SU-DHL-6 (cell line): Measurements from ENCODE around the gene HEPH.
"Not testable (repeated sequence)": the region's sequence is repeated elsewhere in the genome, so short reads cannot be mapped to it uniquely, and the experiment has no call there.

Experiments
- H2AFZ ChIP-seq: fragments of 200-600 bp; sonication (generic); 2 replicates; pipeline ENCODE4 v1.6.1; 2014; ENCODE audit warnings: low read depth, mild to moderate bottlenecking, moderate library complexity, mixed read lengths, antibody characterized with exemption, low read length; ENCODE audit not compliant: severe bottlenecking
- H3F3A ChIP-seq: fragments of 200-600 bp; shearing (Covaris generic); 2 replicates; pipeline ENCODE4 v1.6.0; 2016; ENCODE audit warnings: antibody characterized with exemption, mild to moderate bottlenecking; ENCODE audit not compliant: insufficient read depth
- H3K27ac ChIP-seq: fragments of 200-600 bp; sonication (generic); 2 replicates; pipeline ENCODE4 v1.5.1; 2016; ENCODE audit warnings: low read depth, mild to moderate bottlenecking, low read length, moderate library complexity, mixed read lengths
- H3K27me3 ChIP-seq: fragments of 200-600 bp; sonication (generic), shearing (Covaris generic); 2 replicates; pipeline ENCODE4 v1.6.0; 2014; ENCODE audit warnings: mild to moderate bottlenecking, low read length
- H3K36me3 ChIP-seq: fragments of 200-600 bp; sonication (generic); 2 replicates; pipeline ENCODE4 v1.6.1; 2014; ENCODE audit warnings: mild to moderate bottlenecking, low read length, mixed read lengths
- H3K4me2 ChIP-seq: fragments of 300-600, 200-600 bp; shearing (Covaris generic), sonication (generic); 2 replicates; pipeline ENCODE4 v1.6.0; 2014; ENCODE audit warnings: low read length, low read depth, mild to moderate bottlenecking; ENCODE audit not compliant: poor library complexity, severe bottlenecking
- H3K4me3 ChIP-seq: fragments of 200-600 bp; sonication (generic); 2 replicates; pipeline ENCODE4 v1.5.1; 2014; ENCODE audit warnings: antibody characterized with exemption, low read length, mild to moderate bottlenecking, mixed read lengths; ENCODE audit not compliant: insufficient read depth, poor library complexity, severe bottlenecking
- H3K79me2 ChIP-seq: fragments of 200-600 bp; sonication (generic); 2 replicates; pipeline ENCODE4 v1.6.1; 2014; ENCODE audit warnings: mild to moderate bottlenecking, low read length, moderate library complexity; ENCODE audit not compliant: insufficient read depth
- H3K9ac ChIP-seq: fragments of 200-600 bp; sonication (generic); 2 replicates; pipeline ENCODE4 v1.7.0; 2014; ENCODE audit warnings: mild to moderate bottlenecking, low read length
- H3K9me2 ChIP-seq: fragments of 200-600 bp; sonication (generic); replicated peaks from 2 replicates; pipeline ENCODE4 v1.6.1; 2014; ENCODE audit warnings: low read length; ENCODE audit not compliant: insufficient read depth
- H3K9me3 ChIP-seq: fragments of 200-600 bp; sonication (generic); 2 replicates; pipeline ENCODE4 v1.6.1; 2014; ENCODE audit warnings: low read length, mixed read lengths; ENCODE audit not compliant: insufficient read depth
- H4K20me1 ChIP-seq: fragments of 200-600 bp; sonication (generic); 2 replicates; pipeline ENCODE4 v1.6.1; 2014; ENCODE audit warnings: low read depth, mild to moderate bottlenecking, antibody characterized with exemption, low read length, moderate library complexity, mixed read lengths
- EZH2phosphoT487 ChIP-seq: fragments of 200-600 bp; sonication (generic), shearing (Covaris generic); conservative IDR thresholded peaks from 2 replicates; pipeline ENCODE4 v1.6.1; 2018; ENCODE audit warnings: mild to moderate bottlenecking, antibody characterized with exemption, low read length, moderate library complexity, mixed read lengths
- TF ChIP-seq, protein P1 (sequence below): fragments of 200-600 bp; sonication (generic); IDR thresholded peaks from one replicate; pipeline ENCODE4 v1.5.1; 2017; ENCODE audit warnings: antibody characterized with exemption, mild to moderate bottlenecking, low read length, moderate library complexity; ENCODE audit not compliant: insufficient read depth, poor library complexity, severe bottlenecking

The HEPH gene

DNA sequence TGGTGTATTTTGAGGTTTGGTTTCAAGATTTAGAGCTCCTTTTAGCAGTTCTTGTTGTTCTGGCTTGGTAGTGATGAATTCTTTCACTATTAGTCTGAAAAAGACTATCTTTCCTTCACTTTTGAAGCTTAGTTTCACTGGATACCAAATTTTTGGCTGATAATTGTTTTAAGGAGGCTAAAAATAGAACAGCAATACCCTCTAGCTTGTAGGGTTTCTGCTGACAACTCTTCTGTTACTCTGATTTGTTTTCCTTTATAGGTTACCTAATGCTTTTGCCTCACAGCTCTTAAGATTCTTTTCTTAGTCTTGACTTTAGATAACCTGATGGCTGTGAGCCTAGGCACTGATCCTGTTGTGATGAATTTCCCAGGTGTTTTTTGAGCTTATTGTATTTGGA is 33.6 kb upstream of the HEPH start:
- Histone ChIP-seq H3K9ac (no peak overlapping the region), H3K9me3 (no peaks in the 10 kb centered on the region), H3K4me3 (no peak overlapping the region), H3K9me2 (no peaks in the 10 kb centered on the region), H3F3A (no peaks in the 10 kb centered on the region), H3K27me3 (no peaks in the 10 kb centered on the region), H3K79me2 (no peaks in the 10 kb centered on the region), H4K20me1 (no peaks in the 10 kb centered on the region), H3K4me2 (no peak overlapping the region), H3K27ac (no peak overlapping the region), H3K36me3 (no peaks in the 10 kb centered on the region), H2AFZ (no peak overlapping the region)
- no peak for TF ChIP-seq EZH2phosphoT487
- TF ChIP-seq, protein P1, sequence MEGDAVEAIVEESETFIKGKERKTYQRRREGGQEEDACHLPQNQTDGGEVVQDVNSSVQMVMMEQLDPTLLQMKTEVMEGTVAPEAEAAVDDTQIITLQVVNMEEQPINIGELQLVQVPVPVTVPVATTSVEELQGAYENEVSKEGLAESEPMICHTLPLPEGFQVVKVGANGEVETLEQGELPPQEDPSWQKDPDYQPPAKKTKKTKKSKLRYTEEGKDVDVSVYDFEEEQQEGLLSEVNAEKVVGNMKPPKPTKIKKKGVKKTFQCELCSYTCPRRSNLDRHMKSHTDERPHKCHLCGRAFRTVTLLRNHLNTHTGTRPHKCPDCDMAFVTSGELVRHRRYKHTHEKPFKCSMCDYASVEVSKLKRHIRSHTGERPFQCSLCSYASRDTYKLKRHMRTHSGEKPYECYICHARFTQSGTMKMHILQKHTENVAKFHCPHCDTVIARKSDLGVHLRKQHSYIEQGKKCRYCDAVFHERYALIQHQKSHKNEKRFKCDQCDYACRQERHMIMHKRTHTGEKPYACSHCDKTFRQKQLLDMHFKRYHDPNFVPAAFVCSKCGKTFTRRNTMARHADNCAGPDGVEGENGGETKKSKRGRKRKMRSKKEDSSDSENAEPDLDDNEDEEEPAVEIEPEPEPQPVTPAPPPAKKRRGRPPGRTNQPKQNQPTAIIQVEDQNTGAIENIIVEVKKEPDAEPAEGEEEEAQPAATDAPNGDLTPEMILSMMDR, result no peak

- not testable (repeated sequence) for H3F3A ChIP-seq, H3K9me3 ChIP-seq, H3K36me3 ChIP-seq, H3K9me2 ChIP-seq, H3K4me2 ChIP-seq, H3K27me3 ChIP-seq, H3K27ac ChIP-seq, H3K79me2 ChIP-seq, H3K9ac ChIP-seq, H3K4me3 ChIP-seq, H2AFZ ChIP-seq, H4K20me1 ChIP-seq
These were observed 28.8 kb upstream of the HEPH start for GRCh38 chrX:66135284-66135683.

- no peak overlapping the region for H3K27ac ChIP-seq
These were observed 21.7 kb upstream of the HEPH start for GRCh38 chrX:66142351-66142750.

GRCh38 chrX:66144258-66144657 is 19.8 kb upstream of the HEPH start:
- Histone ChIP-seq H2AFZ (no peak overlapping the region), H3K9me2 (no peaks in the 10 kb centered on the region)
- TF ChIP-seq, protein P1, result no peak
- no peak for TF ChIP-seq EZH2phosphoT487

More at GRCh38 chrX:66142351-66142750, 21.7 kb upstream of the HEPH start:
- TF ChIP-seq EZH2phosphoT487, result no peak
- TF ChIP-seq, protein P1, result no peak
- Histone ChIP-seq H3K9me3 (no peaks in the 10 kb centered on the region), H3K27me3 (no peaks in the 10 kb centered on the region), H3K36me3 (no peaks in the 10 kb centered on the region), H3K9ac (no peak overlapping the region), H4K20me1 (no peaks in the 10 kb centered on the region), H3K9me2 (no peaks in the 10 kb centered on the region), H2AFZ (no peak overlapping the region), H3K4me2 (no peak overlapping the region), H3K79me2 (no peaks in the 10 kb centered on the region), H3K4me3 (no peak overlapping the region), H3F3A (no peaks in the 10 kb centered on the region)

More at GRCh38 chrX:66144258-66144657, 19.8 kb upstream of the HEPH start:
- no peak overlapping the region for H3K4me3 ChIP-seq
- no peak overlapping the region for H3K27ac ChIP-seq
- no peaks in the 10 kb centered on the region for H3K27me3 ChIP-seq
- H3K9me3 ChIP-seq, result no peaks in the 10 kb centered on the region
- H3K79me2 ChIP-seq, result no peaks in the 10 kb centered on the region
- H3F3A ChIP-seq, result no peaks in the 10 kb centered on the region
- H4K20me1 ChIP-seq, result no peaks in the 10 kb centered on the region
- H3K36me3 ChIP-seq, result no peaks in the 10 kb centered on the region
- H3K9ac ChIP-seq, result no peak overlapping the region
- H3K4me2 ChIP-seq, result no peak overlapping the region
